OCI-LY3 (cell line): ENCODE data around the gene FGF22.

Source experiments
- H2AFZ ChIP-seq: fragments of 200-600, 300-600 bp; shearing (Covaris generic); 2 replicates; pipeline ENCODE4 v1.6.0; 2014; ENCODE audit warnings: antibody characterized with exemption, low read depth, low read length
- H3K27ac ChIP-seq: fragments of 200-600, 300-600 bp; sonication (generic); 2 replicates; pipeline ENCODE4 v1.5.1; 2014; ENCODE audit warnings: mild to moderate bottlenecking, low read length, moderate library complexity, mixed read lengths
- H3K27me3 ChIP-seq: fragments of 200-600, 300-600 bp; sonication (generic); 2 replicates; pipeline ENCODE4 v1.6.1; 2014; ENCODE audit warnings: low read depth, low read length, mixed read lengths
- H3K36me3 ChIP-seq: fragments of 200-600, 300-600 bp; sonication (generic); replicated peaks from 2 replicates; pipeline ENCODE3; 2014; ENCODE audit warnings: low read depth, low read length, mixed read lengths
- H3K4me1 ChIP-seq: fragments of 300-600, 200-600 bp; sonication (generic); 2 replicates; pipeline ENCODE4 v1.6.1; 2014; ENCODE audit warnings: low read length, mixed read lengths
- H3K4me2 ChIP-seq: fragments of 200-600, 300-600 bp; sonication (generic); 2 replicates; pipeline ENCODE4 v1.6.1; 2014; ENCODE audit warnings: low read length, mixed read lengths
- H3K4me3 ChIP-seq: fragments of 300-600, 200-600 bp; sonication (generic); 2 replicates; pipeline ENCODE4 v1.5.1; 2014; ENCODE audit warnings: antibody characterized with exemption, mild to moderate bottlenecking, low read length, moderate library complexity
- H3K79me2 ChIP-seq: fragments of 300-600, 200-600 bp; shearing (Covaris generic); 2 replicates; pipeline ENCODE4 v1.6.1; 2014; ENCODE audit warnings: mild to moderate bottlenecking, low read length, mixed read lengths
- H3K9ac ChIP-seq: fragments of 300-600, 200-600 bp; shearing (Covaris generic); 2 replicates; pipeline ENCODE4 v1.6.0; 2014; ENCODE audit warnings: mild to moderate bottlenecking, low read length, moderate library complexity
- H3K9me3 ChIP-seq: fragments of 200-600, 300-600 bp; shearing (Covaris generic); 2 replicates; pipeline ENCODE4 v1.6.1; 2014; ENCODE audit warnings: low read length, mixed read lengths; ENCODE audit not compliant: insufficient read depth
- H4K20me1 ChIP-seq: fragments of 200-600, 300-600 bp; sonication (generic); 2 replicates; pipeline ENCODE4 v1.6.1; 2016; ENCODE audit warnings: low read length, mixed read lengths; ENCODE audit not compliant: insufficient read depth
- EZH2phosphoT487 ChIP-seq: fragments of 200-600 bp; shearing (Covaris generic); IDR thresholded peaks from 2 replicates; pipeline ENCODE4 v1.6.1; 2018; ENCODE audit warnings: antibody characterized with exemption, mixed run types, low read depth
- TF ChIP-seq, protein P1 (sequence below): fragments of 200-600, 300-600 bp; sonication (generic); IDR thresholded peaks from 2 replicates; pipeline ENCODE4 v1.5.1; 2014; ENCODE audit warnings: antibody characterized with exemption, low read length, low read depth

FGF22 gene

GRCh38 chr19:674282-675151, 34.8 kb downstream of the FGF22 start:
- no peaks in the 10 kb centered on the region for H3K9me3 ChIP-seq
- no peak for TF ChIP-seq EZH2phosphoT487
- TF ChIP-seq, protein P1, sequence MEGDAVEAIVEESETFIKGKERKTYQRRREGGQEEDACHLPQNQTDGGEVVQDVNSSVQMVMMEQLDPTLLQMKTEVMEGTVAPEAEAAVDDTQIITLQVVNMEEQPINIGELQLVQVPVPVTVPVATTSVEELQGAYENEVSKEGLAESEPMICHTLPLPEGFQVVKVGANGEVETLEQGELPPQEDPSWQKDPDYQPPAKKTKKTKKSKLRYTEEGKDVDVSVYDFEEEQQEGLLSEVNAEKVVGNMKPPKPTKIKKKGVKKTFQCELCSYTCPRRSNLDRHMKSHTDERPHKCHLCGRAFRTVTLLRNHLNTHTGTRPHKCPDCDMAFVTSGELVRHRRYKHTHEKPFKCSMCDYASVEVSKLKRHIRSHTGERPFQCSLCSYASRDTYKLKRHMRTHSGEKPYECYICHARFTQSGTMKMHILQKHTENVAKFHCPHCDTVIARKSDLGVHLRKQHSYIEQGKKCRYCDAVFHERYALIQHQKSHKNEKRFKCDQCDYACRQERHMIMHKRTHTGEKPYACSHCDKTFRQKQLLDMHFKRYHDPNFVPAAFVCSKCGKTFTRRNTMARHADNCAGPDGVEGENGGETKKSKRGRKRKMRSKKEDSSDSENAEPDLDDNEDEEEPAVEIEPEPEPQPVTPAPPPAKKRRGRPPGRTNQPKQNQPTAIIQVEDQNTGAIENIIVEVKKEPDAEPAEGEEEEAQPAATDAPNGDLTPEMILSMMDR: no peak
- no peak overlapping the region for H3K9ac ChIP-seq
- H3K27ac ChIP-seq: no peak overlapping the region
- no peaks in the 10 kb centered on the region for H3K27me3 ChIP-seq
- H4K20me1 ChIP-seq: peaks cover 3% of the 10 kb centered on the region; the same call in 1 of the 2 replicates
- H2AFZ ChIP-seq: no peak overlapping the region
- H3K4me2 ChIP-seq: no peak overlapping the region
- peaks cover 8% of the 10 kb centered on the region for H3K79me2 ChIP-seq
- H3K36me3 ChIP-seq: no peaks in the 10 kb centered on the region
- H3K4me1 ChIP-seq: peaks cover 6% of the 10 kb centered on the region
- no peak overlapping the region for H3K4me3 ChIP-seq

DNA sequence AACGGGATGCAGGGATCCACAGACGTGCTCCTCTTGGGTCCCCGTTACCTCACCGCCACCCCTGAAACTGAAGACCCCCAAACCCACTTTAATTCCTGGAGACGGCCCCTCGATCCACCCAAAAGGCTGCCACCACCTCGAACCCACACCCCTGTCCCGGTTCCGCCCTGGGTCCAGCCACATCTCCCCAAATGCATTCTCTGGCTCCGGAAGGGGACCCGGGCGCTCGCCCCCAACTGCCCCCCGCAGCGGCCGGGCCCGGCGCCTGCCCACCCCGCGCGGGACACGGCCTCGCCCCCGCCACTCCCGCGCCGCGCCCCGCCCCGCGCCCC, 36.3 kb downstream of the FGF22 start:
- peaks cover 9% of the 10 kb centered on the region for H3K79me2 ChIP-seq
- TF ChIP-seq EZH2phosphoT487: no peak
- TF ChIP-seq, protein P1: no peak
- no peak overlapping the region for H3K27ac ChIP-seq
- no peaks in the 10 kb centered on the region for H3K36me3 ChIP-seq
- H3K9ac ChIP-seq: no peak overlapping the region
- no peak overlapping the region for H2AFZ ChIP-seq
- H3K27me3 ChIP-seq: no peaks in the 10 kb centered on the region
- H3K4me1 ChIP-seq: peaks cover 6% of the 10 kb centered on the region
- no peak overlapping the region for H3K4me2 ChIP-seq
- H3K4me3 ChIP-seq: no peak overlapping the region
- peaks cover 3% of the 10 kb centered on the region; the same call in 1 of the 2 replicates for H4K20me1 ChIP-seq
- H3K9me3 ChIP-seq: no peaks in the 10 kb centered on the region

GRCh38 chr19:676339-677105, 36.8 kb downstream of the FGF22 start, which contains the start of gene FSTL3:
TSS of gene FSTL3 (plus strand) at chr19:676392. CDS start at chr19:676424, 32 bp downstream.
- no peak within 1 kb of the TSS for H3K9ac ChIP-seq
- no peak within 1 kb of the TSS for H3K4me2 ChIP-seq
- no peak within 1 kb of the TSS for H2AFZ ChIP-seq
- TF ChIP-seq, protein P1: no peak
- TF ChIP-seq EZH2phosphoT487: no peak
- peaks cover 9% of the 10 kb centered on the region for H3K79me2 ChIP-seq
- H3K27ac ChIP-seq: no peak within 1 kb of the TSS
- H4K20me1 ChIP-seq: peaks cover 3% of the 10 kb centered on the region; the same call in 1 of the 2 replicates
- no peaks in the 10 kb centered on the region for H3K27me3 ChIP-seq
- no peak within 1 kb of the TSS for H3K4me3 ChIP-seq
- peaks cover 9% of the 10 kb centered on the region for H3K4me1 ChIP-seq
- no peaks in the 10 kb centered on the region for H3K36me3 ChIP-seq
- no peaks in the 10 kb centered on the region for H3K9me3 ChIP-seq

DNA sequence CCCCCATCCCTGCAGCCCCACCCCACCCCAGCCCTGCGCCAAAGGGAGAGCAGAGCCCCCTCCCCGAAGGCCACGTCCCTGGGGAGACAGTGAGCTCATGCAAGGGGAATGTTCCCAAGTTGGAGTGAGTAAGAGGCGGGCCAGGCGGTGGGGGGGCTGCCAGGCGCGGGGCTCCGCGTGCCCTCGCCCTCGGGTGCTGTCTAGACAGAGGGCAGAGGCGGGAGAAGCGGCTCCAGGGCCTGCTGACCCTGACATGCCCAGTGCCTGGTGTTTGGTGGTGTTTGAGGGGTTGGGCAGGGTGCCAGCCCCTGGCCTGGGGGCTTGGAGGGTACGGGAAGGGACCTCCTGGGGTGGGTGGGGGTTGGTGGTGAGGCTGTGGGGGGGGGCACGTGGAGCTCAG, 37.5 kb downstream of the FGF22 start:
- no peak overlapping the region for H3K4me2 ChIP-seq
- H3K79me2 ChIP-seq: peaks cover 9% of the 10 kb centered on the region
- no peaks in the 10 kb centered on the region for H3K9me3 ChIP-seq
- no peaks in the 10 kb centered on the region for H3K36me3 ChIP-seq
- no peak overlapping the region for H3K9ac ChIP-seq
- no peak overlapping the region for H3K27ac ChIP-seq
- no peaks in the 10 kb centered on the region for H3K27me3 ChIP-seq
- H3K4me3 ChIP-seq: no peak overlapping the region
- no peak overlapping the region for H2AFZ ChIP-seq
- peaks cover 3% of the 10 kb centered on the region; the same call in 1 of the 2 replicates for H4K20me1 ChIP-seq
- TF ChIP-seq, protein P1: no peak
- TF ChIP-seq EZH2phosphoT487: no peak
- peaks cover 9% of the 10 kb centered on the region for H3K4me1 ChIP-seq
